Measurements from ENCODE around the gene GARIN5A.

- TF ChIP-seq CTCF (IDR thresholded peaks at IDR 0.05) (no peak), POLR2AphosphoS5 (IDR thresholded peaks at IDR 0.05) (no peak), POLR2A (IDR thresholded peaks at IDR 0.05) (no peak)
These were observed 57.5 kb downstream of the GARIN5A start for GRCh38 chr19:50419022-50419579.
